LoVo (cell line): Measurements from ENCODE around the gene KCTD2.
"Not testable (repeated sequence)": the region's sequence is repeated elsewhere in the genome, so short reads cannot be mapped to it uniquely, and the experiment has no call there.

Experiments
- DNase-seq: peaks from one replicate; pipeline ENCODE4 v3.0.0-alpha.2; 2016; ENCODE audit warnings: low spot score

KCTD2 gene

GRCh38 chr17:75020331-75021110, 26.5 kb upstream of the KCTD2 start:
- DNase-seq: no peak

DNA sequence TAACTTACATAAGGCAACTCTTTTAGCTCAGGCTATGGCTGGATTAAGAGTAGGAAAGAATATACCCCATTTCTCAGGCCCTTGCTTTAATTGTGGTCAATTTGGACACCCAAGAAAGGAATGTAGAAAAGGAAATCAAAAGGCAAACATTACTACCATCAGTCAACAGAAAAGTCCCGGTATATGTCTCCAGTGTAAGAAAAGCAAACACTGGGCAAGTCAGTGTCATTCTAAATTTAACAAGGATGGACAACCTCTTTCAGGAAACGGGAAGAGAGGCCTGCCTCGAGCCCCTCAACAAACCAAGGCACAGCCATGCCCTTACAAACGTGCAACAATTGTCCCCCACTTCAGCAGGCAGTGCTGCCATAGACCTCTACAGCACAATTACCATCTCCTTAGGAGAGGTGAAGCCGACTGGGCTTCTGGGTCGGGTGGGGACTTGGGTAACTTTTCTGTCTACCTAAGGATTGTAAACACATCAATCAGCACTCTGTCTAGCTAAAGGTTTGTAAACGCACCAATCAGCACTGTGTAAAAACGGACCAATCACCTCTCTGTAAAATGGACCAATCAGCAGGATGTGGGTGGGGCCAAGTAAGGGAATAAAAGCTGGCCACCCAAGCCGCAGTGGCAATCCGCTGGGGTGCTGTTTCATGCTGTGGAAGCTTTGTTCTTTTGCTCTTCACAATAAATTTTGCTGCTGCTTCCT, 22.2 kb upstream of the KCTD2 start:
- no peak for DNase-seq

DNA sequence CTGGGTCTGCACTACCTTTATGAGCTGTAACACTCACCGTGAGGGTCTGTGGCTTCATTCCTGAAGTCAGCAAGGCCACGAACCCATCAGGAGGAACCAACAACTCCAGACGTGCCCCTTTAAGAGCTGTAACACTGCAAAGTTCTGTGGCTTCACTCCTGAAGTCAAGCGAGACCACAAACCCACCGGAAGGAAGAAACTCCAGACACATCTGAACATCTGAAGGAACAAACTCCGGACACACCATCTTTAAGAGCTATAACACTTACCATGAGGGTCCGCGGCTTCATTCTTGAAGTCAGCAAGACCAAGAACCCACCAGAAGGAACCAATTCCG, 21.7 kb upstream of the KCTD2 start:
- not testable (repeated sequence) for DNase-seq

- DNase-seq: not testable (repeated sequence)
These were observed 20.4 kb upstream of the KCTD2 start for GRCh38 chr17:75026650-75027049.

DNA sequence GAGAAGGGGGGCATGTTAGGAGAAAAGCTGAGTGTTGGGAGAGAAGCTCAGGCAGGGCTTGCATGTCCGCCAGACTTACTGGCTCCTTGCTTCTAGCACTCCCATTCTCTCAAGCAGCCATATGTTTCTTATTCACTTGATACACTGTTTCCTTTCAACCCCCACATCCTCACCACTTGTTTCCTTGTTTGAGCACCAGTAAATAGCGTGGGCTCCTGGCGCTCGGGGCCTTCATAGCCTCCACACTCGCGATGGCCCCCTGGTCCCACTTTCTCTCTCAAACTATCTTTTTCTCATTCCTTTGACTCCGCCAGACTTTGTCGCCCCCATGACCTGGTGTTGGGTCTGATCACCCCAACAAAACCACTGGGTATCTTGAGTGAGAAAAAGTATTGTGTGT, 16.9 kb upstream of the KCTD2 start:
- no peak for DNase-seq

GRCh38 chr17:75031972-75032719, 14.9 kb upstream of the KCTD2 start:
- peak; percentile 6 for DNase-seq

DNA sequence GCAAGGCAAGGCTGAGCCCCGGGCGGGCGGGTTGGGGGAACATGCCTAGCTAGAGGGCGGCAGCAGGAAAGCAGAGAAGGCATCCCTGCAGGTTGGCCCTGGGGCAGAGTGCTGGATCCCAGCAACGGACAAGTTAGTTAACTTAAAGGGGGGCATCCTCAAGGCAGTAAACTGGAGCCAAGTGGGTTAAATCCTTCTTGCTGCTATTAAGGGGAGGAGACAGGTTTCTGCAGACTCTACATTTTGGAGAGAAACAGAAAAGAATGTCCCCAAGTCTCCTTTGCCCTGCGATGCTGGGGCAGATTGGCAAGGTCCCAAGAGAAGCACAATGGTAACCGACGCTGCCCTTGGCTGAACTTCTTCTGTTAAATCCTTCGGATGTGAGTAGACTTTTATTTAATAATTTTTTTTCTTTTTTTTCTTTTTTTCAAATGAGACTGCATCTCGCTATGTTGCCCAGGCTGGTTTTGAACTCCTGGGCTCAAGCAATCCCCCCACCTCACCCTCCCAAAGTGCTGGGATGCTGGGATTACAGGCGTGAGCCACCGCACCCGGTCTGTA, 14.2 kb upstream of the KCTD2 start:
- DNase-seq: no peak

DNA sequence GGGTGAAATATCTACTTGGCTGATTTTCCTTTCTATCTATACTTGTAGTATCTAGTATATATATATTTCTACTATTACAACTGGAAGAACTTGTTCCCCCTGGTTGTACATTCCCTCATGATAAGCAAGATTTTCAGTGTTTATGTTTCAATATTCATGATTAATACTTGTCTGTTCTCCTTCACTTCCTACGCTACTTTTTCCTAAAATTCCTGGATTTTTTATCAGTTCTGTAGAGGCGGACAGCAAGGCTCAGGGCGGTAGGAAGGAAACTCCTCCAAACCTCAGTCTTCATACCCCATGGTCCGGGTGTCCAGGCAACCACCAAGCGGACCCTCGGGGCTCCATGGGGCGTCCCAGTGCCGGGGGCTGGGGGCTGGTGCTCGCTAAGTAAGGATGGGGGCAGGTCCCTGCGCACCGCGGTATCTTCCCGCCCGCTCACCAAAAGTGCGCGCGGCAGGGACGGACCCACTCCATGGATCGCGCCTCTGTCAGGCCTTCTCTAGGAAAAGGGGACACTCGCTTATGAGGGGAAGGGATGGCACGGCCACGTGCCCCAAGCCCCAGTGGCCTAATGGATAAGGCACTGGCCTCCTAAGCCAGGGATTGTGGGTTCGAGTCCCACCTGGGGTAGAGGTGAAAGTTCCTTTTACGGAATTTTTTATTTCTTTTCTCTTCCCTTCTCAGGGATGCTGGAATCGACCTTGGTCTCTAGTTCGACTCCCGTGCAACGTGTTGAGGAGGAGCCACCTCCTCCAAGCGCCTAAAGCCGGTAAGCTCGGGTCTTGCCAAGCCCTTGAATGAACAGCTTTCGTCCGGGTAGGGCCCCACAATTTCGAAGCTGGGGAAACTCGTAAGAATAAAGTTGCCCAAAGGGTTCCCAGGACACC, 13.4 kb upstream of the KCTD2 start:
- peak; percentile 89 for DNase-seq

GRCh38 chr17:75034236-75034908, 12.7 kb upstream of the KCTD2 start:
- peak; percentile 87 for DNase-seq

DNA sequence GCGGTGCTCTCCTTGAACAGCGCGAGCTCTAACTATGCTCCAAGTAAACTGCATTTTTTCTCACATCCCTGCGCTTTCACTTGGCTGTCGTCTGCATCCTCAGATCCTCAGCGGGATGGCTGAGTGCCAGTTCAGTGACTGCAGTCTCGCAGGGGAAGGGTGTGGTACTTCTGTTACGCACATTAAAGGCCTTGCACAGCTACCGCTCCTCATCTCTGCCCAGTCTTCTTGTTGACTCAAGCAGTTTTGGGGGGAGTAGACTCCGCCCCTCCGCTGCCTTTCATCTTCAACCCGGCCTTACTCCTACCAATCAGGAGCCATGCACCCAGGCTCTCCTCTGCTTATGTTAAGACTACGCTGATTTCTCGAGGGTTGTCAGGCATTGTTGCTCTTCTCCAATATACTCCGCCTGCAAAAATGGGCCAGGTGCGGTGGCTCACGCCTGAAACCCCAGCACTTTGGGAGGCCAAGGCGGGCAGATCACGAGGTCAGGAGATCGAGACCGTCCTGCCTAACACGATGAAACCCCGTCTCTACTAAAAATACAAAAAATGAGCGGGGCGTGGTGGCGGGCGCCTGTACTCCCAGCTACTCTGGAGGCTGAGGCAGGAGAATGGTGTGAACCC, 10.3 kb upstream of the KCTD2 start:
- DNase-seq: peak; percentile 93

GRCh38 chr17:75039238-75039637, 7.8 kb upstream of the KCTD2 start:
- no peak for DNase-seq

- no peak for DNase-seq
These were observed 5.3 kb upstream of the KCTD2 start for GRCh38 chr17:75041656-75042280.

DNA sequence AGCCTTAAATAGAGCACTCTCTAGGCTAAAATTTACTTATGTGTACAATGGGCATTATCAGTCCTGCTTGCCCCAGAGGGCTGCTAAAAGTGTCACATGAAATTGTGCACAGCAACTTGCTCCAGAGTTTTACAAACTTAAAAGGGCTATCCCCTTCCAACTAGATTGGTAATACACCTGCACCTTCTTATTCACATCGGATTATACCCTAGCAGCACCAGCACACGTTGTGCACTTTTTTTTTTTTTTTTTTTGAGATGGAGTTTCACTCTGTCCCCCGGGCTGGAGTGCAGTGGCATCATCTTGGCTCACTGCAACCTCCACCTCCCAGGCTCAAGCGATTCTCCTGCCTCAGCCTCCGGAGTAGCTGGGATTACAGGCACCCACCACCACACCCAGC, 3.2 kb upstream of the KCTD2 start:
- DNase-seq: not testable (repeated sequence)

GRCh38 chr17:75044716-75045115, 2.3 kb upstream of the KCTD2 start:
- no peak for DNase-seq

DNA sequence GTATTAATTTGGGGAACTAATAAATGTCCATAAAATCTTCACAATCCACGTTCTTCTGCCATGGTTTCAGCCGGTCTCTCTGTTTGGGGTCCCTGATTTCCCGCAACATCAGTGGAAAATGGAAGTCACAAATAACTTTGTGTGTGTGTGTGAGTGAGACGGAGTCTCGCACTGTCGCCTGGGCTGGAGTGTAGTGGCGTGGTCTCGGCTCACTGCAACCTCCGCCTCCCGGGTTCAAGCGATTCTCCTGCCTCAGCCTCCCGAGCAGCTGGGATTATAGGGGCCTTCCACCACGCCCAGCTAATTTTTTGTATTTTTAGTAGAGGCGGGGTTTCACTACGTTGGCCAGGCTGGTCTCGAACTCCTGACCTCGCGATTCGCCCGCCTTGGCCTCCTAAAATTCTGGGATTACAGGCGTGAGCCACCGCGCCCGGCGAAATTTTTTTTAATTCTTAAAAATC, 1.0 kb upstream of the KCTD2 start:
- DNase-seq: not testable (repeated sequence)

DNA sequence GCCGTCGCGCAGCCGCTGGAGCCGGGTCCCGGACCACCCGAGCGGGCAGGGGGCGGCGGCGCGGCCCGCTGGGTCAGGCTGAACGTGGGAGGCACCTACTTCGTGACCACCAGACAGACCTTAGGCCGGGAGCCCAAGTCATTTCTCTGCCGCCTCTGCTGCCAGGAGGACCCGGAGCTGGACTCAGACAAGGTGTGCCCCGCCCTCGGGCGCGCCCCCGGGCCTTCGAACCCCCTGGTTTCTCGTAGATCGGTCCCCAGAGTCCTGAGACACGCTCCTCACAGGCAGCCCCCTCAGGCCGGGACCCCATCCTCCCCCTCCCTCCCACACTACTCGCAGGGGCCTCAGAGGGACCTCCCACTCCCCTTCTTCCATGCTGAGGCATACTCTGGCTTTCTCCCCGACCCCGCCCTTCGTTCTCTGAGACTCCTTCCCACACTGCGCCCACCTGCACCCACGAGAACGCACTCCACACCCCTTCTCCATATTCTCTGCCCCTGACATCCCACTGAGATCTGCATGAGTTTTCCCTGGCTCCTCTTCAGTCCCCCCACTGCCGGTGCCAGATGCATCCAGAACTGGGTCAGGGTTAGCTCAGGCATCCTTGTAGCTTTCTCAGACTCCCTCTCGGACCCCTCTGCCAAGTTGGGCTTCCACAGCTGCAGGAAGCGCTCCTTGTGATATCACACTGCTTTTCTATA, 523 bp downstream of the KCTD2 start:
- DNase-seq: peak; percentile 22

GRCh38 chr17:75048249-75048878, 1.3 kb downstream of the KCTD2 start:
- no peak for DNase-seq

- no peak for DNase-seq
These were observed 2.0 kb downstream of the KCTD2 start for GRCh38 chr17:75049057-75049456.

GRCh38 chr17:75049706-75050105, 2.7 kb downstream of the KCTD2 start:
- DNase-seq: no peak
